K562 (cell line): Measurements from ENCODE around the gene PSMC1. TPM values are rescaled to one million over a fixed set of nuclear protein-coding genes. Genes with fewer than 3 reads are reported as not detected.

ENCODE experiments used
- ATAC-seq: fragments of 200-7000 bp; cut with Tn5 transposase; 3 replicates; pipeline ENCODE4 v1.9.1; 2020; ENCODE audit warnings: moderate library complexity
- BruUV-seq: library from RNA; stranded (reverse); fragments of 400-500 nt; replicated peaks from 2 replicates; lab custom pipeline; 2021; lab: Mats Ljungman, UMichigan
- CTCF ChIA-PET: fragments of 300-600 bp; formaldehyde crosslinking; extraction: SDS; loops from one replicate; lab custom pipeline; 2021; ENCODE audit warnings: low intra/inter-chr PET ratio; lab: Yijun Ruan, JAX
- POLR2A ChIA-PET: fragments of 300-600, 350-650 bp; sonication (Branson Sonifier 250); formaldehyde crosslinking; extraction: SDS; loops from one replicate; lab custom pipeline; 2021; ENCODE audit warnings: antibody characterized with exemption, inconsistent platforms; lab: Yijun Ruan, JAX
- DNase-seq, 4 experiments: peaks; one replicate each; pipeline versions ENCODE4 v3.0.0 to v3.0.0-alpha.2; 2011 to 2018; ENCODE audit warnings: low spot score in 3 of 4, mixed read lengths in 3 of 4; ENCODE audit errors: extremely low read depth in 1 of 4
- FAIRE-seq: peaks from 2 replicates; lab custom pipeline; 2011; peaks lifted over from hg19 to GRCh38; lab: Jason Lieb, UNC
- H2AFZ ChIP-seq: 2 replicates; pipeline ENCODE4 v1.6.0; 2011; ENCODE audit warnings: low read depth, low read length, control low read depth, inconsistent platforms
- H3K27ac ChIP-seq: fragments of 200-600 bp; 3 replicates; pipeline ENCODE4 v1.8.0; 2011; ENCODE audit warnings: low read depth, mild to moderate bottlenecking, control low read depth, inconsistent platforms, low read length, moderate library complexity, mixed read lengths; ENCODE audit errors: extremely low read depth
- H3K27me3 ChIP-seq, 2 experiments: fragments of 300-600 bp in 1 of 2; 2 replicates in 1 of 2; 3 replicates in 1 of 2; pipeline versions ENCODE4 v1.6.0 to v1.8.0; 2011; ENCODE audit warnings: inconsistent platforms in 2 of 2, low read length in 2 of 2, mild to moderate bottlenecking in 1 of 2, mixed read lengths in 1 of 2, moderate library complexity in 1 of 2; ENCODE audit not compliant: control insufficient read depth in 2 of 2, insufficient read depth in 2 of 2
- H3K36me3 ChIP-seq: fragments of 300-600 bp; 3 replicates; pipeline ENCODE4 v1.8.0; 2011; ENCODE audit warnings: mild to moderate bottlenecking, low read length, inconsistent platforms; ENCODE audit not compliant: control insufficient read depth, insufficient read depth
- H3K4me1 ChIP-seq, 2 experiments: fragments of 200-600 bp in 1 of 2; replicated peaks in 1 of 2; 2 replicates in 1 of 2; 3 replicates in 1 of 2; pipeline versions ENCODE4 v1.5.1 to v1.8.0; 2011; ENCODE audit warnings: inconsistent platforms in 2 of 2, low read length in 2 of 2, mild to moderate bottlenecking in 1 of 2, mixed read lengths in 1 of 2, moderate library complexity in 1 of 2; ENCODE audit not compliant: control insufficient read depth in 2 of 2, insufficient read depth in 2 of 2
- H3K4me2 ChIP-seq: 2 replicates; pipeline ENCODE4 v1.6.1; 2011; ENCODE audit warnings: low read length, control low read depth, inconsistent platforms, mixed read lengths; ENCODE audit not compliant: insufficient read depth
- H3K4me3 ChIP-seq: fragments of 200-600 bp; sonication (generic), shearing (Covaris generic); 2 replicates; pipeline ENCODE4 v1.5.1; 2016; ENCODE audit warnings: control low read depth, inconsistent platforms
- H3K79me2 ChIP-seq: fragments of 200-600 bp; 3 replicates; pipeline ENCODE4 v1.8.0; 2011; ENCODE audit warnings: low read length, inconsistent platforms; ENCODE audit not compliant: control insufficient read depth, insufficient read depth
- H3K9ac ChIP-seq, 2 experiments: 2 replicates each; pipeline versions ENCODE4 v1.6.0 to v1.6.1; 2011; ENCODE audit warnings: low read depth in 2 of 2, low read length in 2 of 2, control low read depth in 1 of 2, inconsistent platforms in 1 of 2, mild to moderate bottlenecking in 1 of 2, mixed read lengths in 1 of 2; ENCODE audit not compliant: insufficient read depth in 1 of 2
- H3K9me1 ChIP-seq: one replicate; pipeline ENCODE4 v1.6.0; 2011; ENCODE audit warnings: inconsistent platforms, mild to moderate bottlenecking, low read length, moderate library complexity; ENCODE audit not compliant: control insufficient read depth, insufficient read depth
- H3K9me3 ChIP-seq: replicated peaks from 2 replicates; pipeline ENCODE4 v1.5.1; 2011; ENCODE audit warnings: low read depth, low read length, inconsistent platforms; ENCODE audit not compliant: control insufficient read depth, insufficient read depth
- H4K20me1 ChIP-seq: replicated peaks from 2 replicates; pipeline ENCODE4 v1.6.1; 2011; ENCODE audit warnings: low read length, inconsistent platforms, mixed read lengths; ENCODE audit not compliant: control insufficient read depth, insufficient read depth
- POLR2AphosphoS5 ChIP-seq: IDR thresholded peaks from 2 replicates; pipeline ENCODE4 v1.6.1; 2011; ENCODE audit warnings: mild to moderate bottlenecking, low read depth, low read length, moderate library complexity; ENCODE audit not compliant: control insufficient read depth, insufficient read depth
- TSHZ1 ChIP-seq: fragments of 250-450 bp; sonication (Bioruptor Pico); IDR thresholded peaks from 2 replicates; pipeline ENCODE4 v1.4.0; 2020; ENCODE audit warnings: mild to moderate bottlenecking, moderate library complexity
- WGBS: fragments of 100-300 bp; shearing (Covaris generic); methylation state at CpG from one replicate; pipeline ENCODE4 v1.1.6; 2016; ENCODE audit warnings: low coverage, mixed read lengths; ENCODE audit not compliant: insufficient coverage; ENCODE audit errors: missing lambda C conversion rate; 5-methylcytosine and 5-hydroxymethylcytosine counted together
- in situ Hi-C: fragments of 300-500 bp; cut with MboI; formaldehyde crosslinking; loops from 4 replicates; pipeline ENCODE4 v1.15.0; 2018; ENCODE audit warnings: inconsistent platforms, mixed read lengths
- intact Hi-C: fragments of 100-400 bp; cut with micrococcal nuclease; formaldehyde crosslinking; loops from 2 replicates; pipeline ENCODE4 v1.14.2; 2022
- polyA plus RNA-seq, 8 experiments: library from polyadenylated mRNA; depleted of rRNA in 4 of 8; stranded (reverse) in 5 of 8; unstranded in 3 of 8; fragments of >200 nt; fragmentation: Nextera tagmentation in 2 of 8; fragmentation: Illumina TruSeq in 1 of 8; extraction: Ambion mirVana in 2 of 8; extraction: Trizol in 1 of 8; gene quantifications; 2 replicates each; pipeline versions ENCODE4 v1.2.1 to v1.2.3, GENCODE V29; 2011 to 2014; ENCODE audit warnings: inconsistent platforms in 1 of 8, missing spikeins in 1 of 8
- total RNA-seq, 7 experiments: library from RNA; depleted of rRNA in 6 of 7; stranded (reverse); fragments of >200 nt in 6 of 7; fragmentation: Illumina TruSeq in 2 of 7; extraction: Trizol in 2 of 7; gene quantifications; 2 replicates each; pipeline versions ENCODE4 v1.2.1 to v1.2.3, GENCODE V29; 2011 to 2021; ENCODE audit warnings: low replicate concordance in 1 of 7

The PSMC1 gene
- total and polyA plus RNA-seq, 9 of the 15 experiments (the other 6 are each of a cell fraction or from before 2014, with no cell fraction given) = 87.8 to 276 (median 165) TPM

- no TSS peak for BruUV-seq
- no peaks in the 10 kb centered on the region for H3K9me3 ChIP-seq
- H3K4me1 ChIP-seq = no peaks in the 10 kb centered on the region
- ChIA-PET CTCF (no interaction called here), POLR2A (interaction anchor here (0.7 to 3.1 kb wide), 3 partner anchors 9 to 12 kb away, joined by 3 to 35 read pairs (median 6); partner anchors contain the start of gene PSMC1)
- no peaks in the 10 kb centered on the region for H3K79me2 ChIP-seq
- WGBS = 90% methylated on average over 7 of the region's 9 CpGs
- FAIRE-seq = no peak
- peaks cover 83% of the 10 kb centered on the region for H3K36me3 ChIP-seq
- ATAC-seq = no peak
- no peak overlapping the region for H3K27ac ChIP-seq
- intact Hi-C loops (no loop called here), in situ Hi-C loops (no loop called here)
- H3K4me2 ChIP-seq = no peak overlapping the region
- peaks cover 2% of the 10 kb centered on the region for H3K9me1 ChIP-seq
- no peaks in the 10 kb centered on the region for H4K20me1 ChIP-seq
- no peak for DNase-seq
- TF ChIP-seq POLR2AphosphoS5 (0 out of 2 replicates have a peak, but pooled peaks have one; percentile 20), TSHZ1 (CRISPR knock-in tag) (no peak)
- no peak overlapping the region for H3K4me3 ChIP-seq
- no peak overlapping the region for H2AFZ ChIP-seq
- no peaks in the 10 kb centered on the region for H3K27me3 ChIP-seq
- H3K9ac ChIP-seq = no peak overlapping the region
Measured at GRCh38 chr14:90266441-90267154, 10.2 kb downstream of the PSMC1 start.
